HG03571 (cell line): Measurements from ENCODE around the gene INO80D.
"Not testable (repeated sequence)": the region's sequence is repeated elsewhere in the genome, so short reads cannot be mapped to it uniquely, and the experiment has no call there.

ENCODE experiments used
- ATAC-seq: cut with Tn5 transposase; IDR thresholded peaks from one replicate; pipeline ENCODE4 v1.9.1; 2021; ENCODE audit not compliant: unreplicated experiment

INO80D gene

DNA sequence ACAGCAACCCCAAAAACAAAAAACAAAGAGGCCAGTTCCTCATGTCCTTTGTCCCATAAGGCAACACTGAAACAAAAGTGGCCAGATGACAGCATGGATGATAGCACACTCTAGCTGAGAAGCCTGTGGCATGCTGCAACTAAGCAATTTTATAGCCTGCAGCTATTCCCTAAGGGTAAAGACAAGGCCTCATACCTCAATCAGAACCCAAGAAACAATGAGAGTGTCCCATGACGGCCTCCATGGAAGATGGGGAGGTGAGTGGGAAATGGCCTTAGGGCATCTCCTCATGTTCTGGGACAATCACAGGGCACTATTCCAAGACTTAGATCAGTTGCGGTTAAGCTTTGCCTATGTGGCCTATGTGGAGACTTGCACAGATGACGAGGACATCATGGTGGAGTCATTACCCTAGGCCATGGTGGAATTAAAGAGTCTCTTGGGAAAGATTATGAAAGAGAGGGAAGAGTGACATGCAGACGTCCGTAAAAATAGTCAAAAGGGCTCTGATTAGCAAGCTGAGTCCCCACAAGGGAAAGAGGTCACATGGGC, 103.1 kb downstream of the INO80D start:
- no peak for ATAC-seq

DNA sequence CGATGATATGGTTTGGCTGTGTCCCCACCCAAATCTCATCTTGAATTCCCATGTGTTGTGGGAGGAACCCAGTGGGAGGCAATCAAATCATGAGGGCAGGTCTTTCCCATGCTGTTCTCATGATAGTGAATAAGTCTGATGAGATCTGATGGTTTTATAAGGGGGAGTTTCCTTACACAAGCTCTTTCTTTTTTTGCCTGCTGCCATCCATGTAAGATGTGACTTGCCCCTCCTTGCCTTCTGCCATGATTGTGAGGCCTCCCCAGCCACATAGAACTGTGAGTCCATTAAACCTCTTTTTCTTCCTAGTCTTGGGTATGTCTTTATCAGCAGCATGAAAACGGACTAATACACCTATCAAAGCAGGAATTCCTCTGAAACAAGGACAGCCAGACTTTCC, 107.2 kb downstream of the INO80D start:
- not testable (repeated sequence) for ATAC-seq

DNA sequence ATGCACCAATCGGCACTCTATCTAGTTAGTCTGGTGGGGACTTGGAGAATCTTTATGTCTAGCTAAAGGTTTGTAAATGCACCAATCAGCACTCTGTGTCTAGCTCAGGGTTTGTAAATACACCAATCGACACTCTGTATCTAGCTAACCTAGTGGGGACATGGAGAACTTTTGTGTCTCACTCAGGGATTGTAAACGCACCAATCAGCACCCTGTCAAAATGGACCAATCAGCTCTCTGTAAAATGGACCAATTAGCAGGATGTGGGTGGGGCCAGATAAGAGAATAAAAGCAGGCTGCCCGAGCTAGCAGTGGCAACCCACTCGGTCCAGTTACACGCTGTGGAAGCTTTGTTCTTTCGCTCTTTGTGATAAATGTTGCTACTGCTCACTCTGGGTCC, 108.3 kb downstream of the INO80D start:
- not testable (repeated sequence) for ATAC-seq

DNA sequence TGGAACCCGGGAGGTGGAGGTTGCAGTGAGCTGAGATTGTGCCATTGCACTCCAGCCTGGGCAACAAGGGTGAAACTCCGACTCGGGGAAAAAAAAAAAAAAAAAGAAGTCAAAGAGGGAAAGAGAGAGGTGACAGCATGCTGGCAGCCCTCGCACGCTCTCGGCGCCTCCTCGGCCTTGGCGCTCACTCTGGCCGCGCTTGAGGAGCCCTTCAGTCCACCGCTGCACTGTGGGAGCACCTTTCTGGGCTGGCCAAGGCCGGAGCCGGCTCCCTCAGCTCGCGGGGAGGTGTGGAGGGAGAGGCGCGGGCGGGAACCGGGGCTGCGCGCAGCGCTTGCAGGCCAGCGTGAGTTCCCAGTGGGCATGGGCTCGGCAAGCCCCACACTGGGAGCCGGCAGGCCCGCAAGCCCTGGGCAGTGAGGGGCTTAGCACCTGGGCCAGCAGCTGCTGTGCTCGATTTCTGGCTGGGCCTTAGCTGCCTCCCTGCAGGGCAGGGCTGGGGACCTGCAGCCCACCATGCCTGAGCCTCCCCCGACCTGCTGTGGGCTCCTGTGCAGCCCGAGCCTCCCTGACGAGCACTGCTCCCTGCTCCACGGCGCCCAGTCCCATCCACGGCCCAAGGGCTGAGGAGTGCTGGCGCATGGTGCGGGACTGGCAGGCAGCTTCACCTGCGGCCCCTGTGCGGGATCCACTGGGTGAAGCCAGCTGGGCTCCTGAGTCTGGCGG, 108.9 kb downstream of the INO80D start:
- ATAC-seq = not testable (repeated sequence)

DNA sequence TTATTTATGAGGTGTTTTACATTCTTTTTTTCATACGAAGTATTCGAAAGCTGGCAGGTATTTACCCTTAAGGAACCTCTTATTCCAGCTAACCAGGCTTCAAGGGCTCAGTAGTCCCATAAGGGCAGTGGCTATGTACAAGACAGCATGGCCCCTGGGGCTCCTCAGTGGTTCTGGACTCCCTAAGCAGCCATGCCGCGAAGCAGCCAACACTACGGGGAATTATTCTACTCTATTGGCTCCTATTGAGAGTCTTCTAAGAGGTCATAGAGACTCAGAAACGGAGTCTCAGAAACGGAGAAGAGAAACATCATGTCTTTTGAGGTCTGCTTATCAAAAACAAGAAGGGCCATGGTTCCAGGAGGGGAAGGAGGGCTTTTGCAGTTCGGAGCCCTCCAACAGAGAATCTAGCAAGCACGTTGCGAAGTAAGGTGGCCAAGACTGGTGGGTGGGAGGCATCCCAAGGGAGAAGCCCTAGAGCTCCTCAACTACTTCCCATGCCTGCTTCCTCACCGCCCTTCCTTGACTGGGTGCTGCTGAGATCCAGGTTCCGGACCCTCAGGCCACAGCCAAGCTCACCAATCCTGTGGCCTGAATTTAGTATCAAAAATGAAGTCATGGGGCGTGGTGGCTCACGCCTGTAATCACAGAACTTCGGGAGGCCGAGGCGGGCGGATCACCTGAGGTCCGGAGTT, 109.7 kb downstream of the INO80D start:
- ATAC-seq = no peak

DNA sequence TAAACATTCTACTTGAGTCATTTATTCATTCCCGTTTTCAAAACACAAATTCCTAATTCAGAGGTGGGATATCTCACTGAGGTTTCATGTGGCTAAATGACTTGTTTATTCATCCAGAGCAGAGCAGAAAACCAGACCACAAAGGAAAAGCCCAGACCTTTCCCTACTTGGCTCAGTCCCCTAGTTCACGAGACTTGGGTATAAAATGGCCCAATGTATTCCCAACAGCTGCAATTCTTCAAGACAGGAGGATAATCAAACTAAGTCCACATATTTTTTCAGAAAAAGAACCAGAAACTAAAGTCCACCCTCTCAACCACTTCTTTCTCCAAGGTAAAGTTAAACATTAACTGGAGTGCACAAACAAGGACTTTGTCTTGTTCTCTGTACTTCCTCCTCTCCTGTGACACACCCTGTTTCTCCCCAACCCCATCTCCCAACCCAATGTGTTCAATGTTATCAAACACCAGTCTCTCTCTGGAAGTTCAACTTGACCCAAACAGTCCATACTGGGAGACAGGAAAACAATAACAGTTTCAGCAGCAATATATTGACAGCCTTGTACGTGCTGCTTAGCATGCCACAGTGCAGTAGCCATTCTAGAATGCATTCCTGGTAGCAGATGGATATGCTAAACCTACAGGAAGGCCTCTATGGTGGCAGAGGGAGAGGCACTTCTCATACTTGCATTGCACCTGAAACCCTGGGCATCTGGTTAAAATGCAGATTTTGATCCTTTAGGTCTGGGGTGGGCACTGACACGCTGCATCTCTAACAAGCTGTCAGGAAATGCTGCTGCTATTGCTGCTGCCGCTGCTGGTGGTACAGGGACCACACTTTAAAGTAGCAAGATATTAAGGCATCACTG, 110.7 kb downstream of the INO80D start:
- peak; percentile 87 for ATAC-seq

DNA sequence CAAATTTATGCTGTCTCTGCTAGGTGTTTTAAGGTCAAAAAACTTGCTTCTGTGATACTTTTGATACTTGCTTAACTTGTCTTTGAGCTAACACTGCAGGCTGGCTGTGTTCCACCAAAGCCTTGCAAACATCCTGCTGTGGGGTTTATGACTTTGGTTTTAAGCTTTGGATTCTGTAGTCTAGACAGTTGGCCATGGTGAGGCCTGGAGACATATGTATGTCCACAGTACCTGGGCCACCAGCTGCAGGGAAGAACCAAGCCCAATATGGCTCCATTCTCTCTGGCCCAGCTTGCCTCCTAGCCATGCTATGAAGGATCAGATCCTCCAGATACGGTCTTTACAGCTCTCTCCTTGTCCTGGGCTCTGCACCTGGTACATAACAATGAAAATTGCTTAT, 113.9 kb downstream of the INO80D start:
- no peak for ATAC-seq

DNA sequence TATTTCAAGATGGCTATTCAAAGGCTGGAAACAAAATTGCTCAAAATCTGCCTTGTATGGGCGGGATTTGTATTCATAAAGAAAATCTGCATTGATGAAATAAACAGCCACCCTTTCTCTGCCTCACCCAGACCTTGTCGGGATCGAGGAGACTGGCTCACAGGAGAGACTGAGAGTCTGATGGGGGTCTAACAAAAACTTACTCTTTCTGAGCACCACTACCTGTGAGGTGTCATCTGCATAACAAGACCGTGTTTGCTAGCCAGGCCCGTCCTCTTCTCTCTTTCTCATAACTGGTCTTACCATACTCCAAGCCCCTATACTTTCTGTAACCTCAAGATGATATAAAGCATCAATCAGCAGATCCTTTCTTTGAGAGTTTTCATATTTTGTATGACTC, 115.6 kb downstream of the INO80D start:
- no peak for ATAC-seq

DNA sequence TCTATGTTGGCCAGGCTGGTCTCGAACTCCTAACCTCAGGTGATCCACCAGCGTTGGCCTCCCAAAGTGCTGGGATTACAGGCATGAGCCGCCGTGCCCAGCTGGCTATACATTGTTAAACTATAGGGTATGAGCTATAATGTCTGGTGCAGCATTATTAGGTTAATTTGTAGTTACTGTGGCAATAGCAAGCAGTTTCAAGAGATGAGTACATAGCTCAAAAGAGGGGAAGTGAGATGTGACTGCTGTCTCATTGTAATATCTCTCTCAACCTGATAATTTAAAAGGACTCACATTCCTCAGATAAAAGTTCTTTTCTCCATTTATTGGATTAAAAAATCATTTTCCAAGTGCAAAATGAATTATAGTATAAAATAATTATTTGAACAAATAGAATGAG, 116.4 kb downstream of the INO80D start:
- peak; percentile 59 for ATAC-seq

DNA sequence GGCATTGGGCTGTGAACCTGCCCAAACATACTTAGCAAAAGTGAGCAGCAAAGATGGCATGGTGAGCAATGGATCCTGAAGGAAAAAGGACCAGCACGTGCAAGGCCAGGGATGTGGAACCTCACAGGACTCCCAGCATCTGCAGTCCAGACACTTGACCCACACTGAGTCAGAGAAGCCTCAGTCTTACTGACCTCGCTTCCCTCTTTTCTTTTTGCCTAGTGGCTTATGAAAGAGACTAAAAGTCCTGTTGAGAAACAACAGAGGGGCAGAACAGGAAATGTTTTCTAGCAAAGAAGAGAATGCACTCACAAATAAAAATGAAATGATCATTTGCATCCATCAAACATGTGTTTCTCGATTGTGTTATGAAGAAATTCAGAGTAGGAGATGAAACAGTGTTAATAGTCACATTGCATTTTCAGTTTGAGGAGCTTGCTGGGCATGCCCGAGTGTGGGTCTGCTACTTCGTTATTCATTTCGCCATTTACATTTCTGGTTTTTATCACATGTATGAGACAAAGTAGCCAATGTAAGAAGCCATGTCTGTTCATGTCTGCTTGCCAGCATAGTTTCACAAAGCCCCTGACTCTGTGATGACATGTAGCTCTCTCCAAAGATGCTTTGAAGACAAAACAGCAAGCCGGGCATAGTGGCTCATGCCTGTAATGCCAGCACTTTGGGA, 118.4 kb downstream of the INO80D start:
- ATAC-seq = no peak

DNA sequence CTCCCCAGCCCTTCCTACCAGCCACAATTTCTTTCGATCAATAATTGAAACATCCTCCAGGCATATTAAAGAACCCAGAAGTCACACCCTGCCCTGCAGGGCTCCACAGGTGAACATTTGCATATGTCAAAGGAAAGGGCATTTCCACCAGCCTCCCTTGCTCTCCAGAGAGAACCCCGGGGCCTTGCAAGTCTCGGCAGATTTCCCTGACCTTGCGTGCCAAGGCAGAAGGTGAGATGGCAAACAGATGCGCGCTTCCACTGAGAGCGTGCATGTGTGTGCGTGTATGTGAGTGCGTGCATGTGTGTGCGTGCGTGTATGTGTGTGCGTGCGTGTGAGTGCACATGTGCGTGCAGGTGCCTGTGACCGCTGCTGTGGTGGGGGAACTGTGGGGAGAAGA, 120.3 kb downstream of the INO80D start:
- ATAC-seq = no peak

DNA sequence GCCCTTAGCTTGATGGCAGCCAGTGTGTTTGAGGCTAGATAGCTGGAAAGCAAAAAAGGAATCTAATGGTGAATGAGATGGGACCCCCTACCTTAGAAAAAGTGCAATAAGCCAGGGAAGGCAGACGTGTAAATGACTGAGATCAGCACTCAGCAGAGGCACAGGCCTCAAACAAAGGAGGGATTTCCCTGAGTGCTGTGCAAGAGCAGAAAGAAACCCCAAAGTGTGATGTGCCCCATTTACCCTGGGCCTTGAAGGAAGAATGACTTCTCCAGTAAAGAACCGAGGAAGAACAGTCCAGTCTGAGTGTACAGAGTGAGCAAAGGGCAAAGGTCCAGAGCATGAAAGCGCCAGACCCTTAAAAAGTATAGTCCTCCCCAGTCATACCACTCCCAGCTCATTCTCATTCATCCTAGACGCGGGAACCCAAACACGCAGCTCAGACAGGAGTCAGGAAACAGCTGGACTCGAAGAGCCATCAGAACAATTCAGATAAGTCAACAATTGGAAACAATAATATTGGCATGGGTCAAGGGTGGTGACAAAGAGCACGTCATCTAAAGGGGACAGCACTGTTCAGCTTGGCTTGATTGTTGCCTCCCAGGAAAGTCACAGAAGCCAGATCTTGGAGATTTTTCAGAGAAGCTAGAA, 121.7 kb downstream of the INO80D start:
- ATAC-seq = no peak

DNA sequence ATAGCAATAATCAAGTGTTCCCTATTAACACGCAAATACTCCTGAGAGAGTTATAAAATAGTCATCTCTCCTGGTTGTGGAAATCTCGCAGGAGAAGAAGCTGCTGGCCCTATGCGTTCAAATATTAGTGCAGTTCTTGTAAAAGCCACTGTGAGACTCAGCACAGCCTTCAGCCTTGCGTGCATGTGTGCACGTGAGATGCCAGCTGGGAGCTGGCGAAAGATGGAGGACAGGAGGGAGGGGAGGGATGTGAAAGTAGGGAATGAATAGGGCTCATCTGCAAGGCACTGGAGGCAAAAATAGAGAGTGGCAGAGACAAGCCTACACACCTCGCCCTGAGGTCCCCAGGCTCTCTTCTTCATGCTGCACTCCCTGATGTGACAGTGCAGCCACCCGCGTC, 126.5 kb downstream of the INO80D start:
- ATAC-seq = no peak

DNA sequence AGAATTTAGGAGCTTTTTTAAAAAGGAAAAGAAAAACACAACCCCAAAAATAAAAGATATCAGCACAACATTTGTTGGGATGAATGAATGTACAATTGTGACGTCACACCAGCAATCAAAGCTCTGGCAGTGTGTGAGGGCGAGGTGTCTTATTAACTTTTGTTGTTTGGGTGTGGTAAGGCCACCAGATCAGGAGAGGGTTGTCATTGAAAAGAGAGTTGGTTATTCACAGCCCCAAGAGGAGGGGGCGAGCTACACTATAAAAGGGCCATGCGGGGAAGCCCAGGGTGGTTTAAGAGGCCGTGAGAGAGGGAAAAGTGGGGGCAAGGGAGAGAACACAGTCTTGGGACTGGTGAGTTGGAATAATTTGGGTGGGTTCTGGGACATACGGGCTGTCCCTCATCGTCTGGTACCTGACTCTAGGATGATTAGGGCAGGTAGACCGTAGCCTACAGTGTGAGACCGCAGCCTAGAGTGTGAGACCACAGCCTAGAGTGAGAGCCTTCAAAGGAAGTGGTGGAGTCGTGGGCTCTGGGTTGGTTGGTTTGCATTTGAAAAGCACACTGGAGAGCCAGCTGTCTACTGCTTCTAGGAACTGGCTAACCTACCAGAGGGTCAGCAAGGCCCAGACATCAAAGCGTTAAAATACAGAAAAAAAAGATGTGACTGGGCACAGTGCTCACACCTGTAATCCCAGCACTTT, 128.4 kb downstream of the INO80D start:
- no peak for ATAC-seq

DNA sequence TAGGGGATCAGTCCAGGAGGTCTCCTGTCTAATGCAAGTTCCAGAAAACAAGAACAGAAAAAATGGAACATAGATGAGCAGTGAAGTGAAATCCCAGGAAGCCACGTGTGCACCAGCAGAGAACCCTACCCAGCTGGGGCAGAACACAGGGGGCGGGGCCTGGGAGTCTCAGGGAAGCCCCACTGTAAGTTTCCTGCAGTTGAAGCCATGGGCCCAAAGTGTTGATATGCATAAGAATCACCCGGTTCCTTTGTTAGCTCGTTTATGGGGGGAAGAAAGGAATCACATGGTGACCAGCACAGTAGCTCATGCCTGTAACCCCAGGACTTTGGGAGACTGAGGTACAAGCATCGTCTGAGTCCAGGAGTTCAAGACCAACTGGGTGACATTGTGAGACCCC, 131.3 kb downstream of the INO80D start:
- no peak for ATAC-seq

DNA sequence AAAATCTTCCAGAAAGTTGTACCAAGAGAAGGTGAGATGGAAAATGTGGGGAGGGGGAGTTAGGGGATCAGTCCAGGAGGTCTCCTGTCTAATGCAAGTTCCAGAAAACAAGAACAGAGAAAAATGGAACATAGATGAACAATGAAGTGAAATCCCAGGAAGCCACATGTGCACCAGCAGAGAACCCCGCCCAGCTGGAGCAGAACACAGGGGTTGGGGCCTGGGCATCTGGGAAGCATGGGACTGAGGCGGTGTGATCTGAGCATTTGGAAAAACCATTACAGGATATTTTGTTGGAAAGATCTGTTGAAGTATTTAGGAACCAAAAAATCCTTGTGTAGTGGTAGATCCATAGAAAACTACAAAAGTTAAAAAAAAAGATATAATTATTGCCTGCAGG, 133.7 kb downstream of the INO80D start:
- no peak for ATAC-seq

DNA sequence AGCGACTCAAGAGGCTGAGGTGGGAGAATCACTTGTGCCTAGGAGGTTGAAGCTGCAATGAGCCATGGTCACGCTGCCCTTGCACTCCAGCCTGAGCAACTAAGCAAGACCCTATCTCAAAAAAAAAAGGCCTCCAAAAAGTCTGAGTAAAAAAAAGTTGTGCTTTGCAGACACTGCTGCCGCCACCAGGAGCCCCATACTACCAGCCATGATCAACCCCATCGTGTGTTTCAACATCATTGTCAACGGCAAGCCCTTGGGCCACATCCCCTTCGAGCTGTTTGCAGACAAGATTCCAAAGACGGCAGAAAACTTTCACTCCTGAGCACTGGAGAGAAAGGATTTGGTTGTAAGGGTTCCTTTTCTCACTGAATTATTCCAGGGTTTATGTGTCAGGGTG, 137.1 kb downstream of the INO80D start:
- no peak for ATAC-seq

DNA sequence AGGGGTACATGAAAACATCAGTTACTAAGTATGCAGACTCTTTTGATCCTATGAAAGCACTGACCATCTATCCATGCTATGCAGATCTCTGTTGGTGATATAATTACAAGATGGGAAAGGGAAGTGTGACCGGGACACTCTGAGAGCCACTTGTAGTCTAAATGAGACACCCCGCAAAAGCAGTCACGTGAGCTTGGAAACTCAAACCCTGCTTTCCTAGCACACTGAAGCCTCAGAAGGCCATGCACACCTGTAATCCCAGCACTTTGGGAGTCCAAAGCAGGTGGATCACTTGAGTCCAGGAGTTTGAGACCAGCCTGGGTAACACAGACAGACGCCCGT, 137.5 kb downstream of the INO80D start:
- no peak for ATAC-seq

DNA sequence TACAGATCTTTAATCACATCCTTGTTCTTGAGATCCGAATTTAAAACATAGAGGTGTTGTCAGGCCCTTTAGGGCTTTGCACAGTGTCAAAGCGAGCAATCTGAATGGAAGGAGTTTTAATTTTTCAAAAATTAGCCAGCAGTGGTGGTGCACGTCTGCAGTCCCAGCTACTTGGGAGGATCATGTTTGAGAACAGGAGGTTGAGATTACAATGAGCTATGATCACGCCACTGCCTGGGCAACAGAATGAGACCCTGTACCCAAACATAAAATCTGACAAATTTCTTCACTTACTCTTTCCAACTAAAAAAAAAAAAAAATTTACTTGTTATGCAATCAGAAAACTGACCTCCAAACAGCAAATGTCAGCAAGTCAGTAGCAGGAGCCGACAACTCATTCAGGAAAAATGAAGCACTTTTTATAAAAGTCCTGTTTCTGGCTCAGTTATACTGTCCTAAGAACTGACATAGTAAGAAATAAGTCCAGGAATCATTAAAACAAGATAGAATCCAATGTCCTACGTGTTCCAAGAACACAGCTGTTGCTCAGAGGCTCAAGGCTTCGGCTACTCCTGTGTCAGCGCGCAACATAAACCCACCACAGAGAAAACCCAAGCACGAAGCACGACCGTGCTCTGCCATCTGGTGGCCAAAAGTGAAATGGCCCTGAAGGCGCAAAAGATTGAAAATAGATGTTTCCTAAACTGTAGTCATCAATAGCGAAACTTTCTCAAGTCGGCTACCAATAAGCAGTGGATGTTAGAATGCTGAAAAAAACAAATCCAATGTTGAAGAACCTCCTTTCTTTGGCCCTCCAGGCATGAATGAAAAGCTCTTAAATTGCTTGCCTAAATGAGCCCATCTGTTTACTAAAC, 138.1 kb downstream of the INO80D start:
- peak; percentile 82 for ATAC-seq
